G401 (cell line): ENCODE results near the gene DDB1. TPM values are rescaled to one million over a fixed set of nuclear protein-coding genes. Genes with fewer than 3 reads are reported as not detected.
A peak's percentile ranks its signal among the peaks of the same experiment; 100 is the strongest.

Experiments used
- DNase-seq: peaks from one replicate; pipeline ENCODE4 v3.0.0-alpha.2; 2015; ENCODE audit warnings: low spot score
- in situ Hi-C: cut with HindIII; loops from 2 replicates; pipeline ENCODE4 v1.10.0; 2016; ENCODE audit warnings: low sequenced_read_pairs, mixed read lengths
- total RNA-seq: library from RNA; depleted of rRNA; stranded (reverse); fragments of >200 nt; shearing (Covaris generic); gene quantifications from 2 replicates; pipeline ENCODE4 v1.2.3, GENCODE V29; 2014

The DDB1 gene
- total RNA-seq, 1 experiment from 2014 or later, result 332 TPM

DNA sequence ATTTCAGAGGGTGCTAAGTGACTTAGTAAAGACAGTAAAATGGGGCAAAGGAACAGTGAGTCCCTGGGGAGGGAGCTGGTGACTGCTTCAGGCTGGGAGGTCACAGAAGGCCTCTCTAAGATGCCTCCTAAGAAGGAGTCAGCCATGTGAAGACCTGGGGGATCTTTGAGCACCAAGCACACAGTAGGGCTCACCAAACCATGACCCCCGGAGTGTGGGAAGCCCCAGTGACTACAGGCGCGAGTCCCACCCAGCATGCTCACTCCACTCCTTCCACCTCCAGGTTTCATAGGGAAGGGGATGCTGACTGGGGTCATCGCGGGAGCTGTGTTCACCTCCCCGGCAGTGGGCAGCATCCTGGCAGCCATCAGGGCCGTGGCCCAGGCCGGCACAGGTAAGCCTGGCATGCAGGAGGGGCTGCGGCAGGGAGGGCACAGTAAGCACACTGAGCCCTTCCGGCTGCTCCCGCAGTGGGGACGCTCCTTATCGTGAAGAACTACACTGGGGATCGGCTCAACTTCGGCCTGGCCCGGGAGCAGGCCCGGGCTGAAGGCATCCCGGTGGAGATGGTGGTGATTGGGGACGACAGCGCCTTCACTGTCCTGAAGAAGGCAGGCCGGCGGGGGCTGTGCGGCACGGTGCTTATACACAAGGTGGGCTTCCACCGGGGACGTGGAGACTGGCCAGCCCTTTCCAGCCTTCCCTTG, 6.0 kb upstream of the DDB1 start:
- no peak for DNase-seq
- in situ Hi-C loops, result no loop called here

GRCh38 chr11:61337706-61338470, 5.0 kb upstream of the DDB1 start:
- in situ Hi-C loops, result no loop called here
- no peak for DNase-seq

DNA sequence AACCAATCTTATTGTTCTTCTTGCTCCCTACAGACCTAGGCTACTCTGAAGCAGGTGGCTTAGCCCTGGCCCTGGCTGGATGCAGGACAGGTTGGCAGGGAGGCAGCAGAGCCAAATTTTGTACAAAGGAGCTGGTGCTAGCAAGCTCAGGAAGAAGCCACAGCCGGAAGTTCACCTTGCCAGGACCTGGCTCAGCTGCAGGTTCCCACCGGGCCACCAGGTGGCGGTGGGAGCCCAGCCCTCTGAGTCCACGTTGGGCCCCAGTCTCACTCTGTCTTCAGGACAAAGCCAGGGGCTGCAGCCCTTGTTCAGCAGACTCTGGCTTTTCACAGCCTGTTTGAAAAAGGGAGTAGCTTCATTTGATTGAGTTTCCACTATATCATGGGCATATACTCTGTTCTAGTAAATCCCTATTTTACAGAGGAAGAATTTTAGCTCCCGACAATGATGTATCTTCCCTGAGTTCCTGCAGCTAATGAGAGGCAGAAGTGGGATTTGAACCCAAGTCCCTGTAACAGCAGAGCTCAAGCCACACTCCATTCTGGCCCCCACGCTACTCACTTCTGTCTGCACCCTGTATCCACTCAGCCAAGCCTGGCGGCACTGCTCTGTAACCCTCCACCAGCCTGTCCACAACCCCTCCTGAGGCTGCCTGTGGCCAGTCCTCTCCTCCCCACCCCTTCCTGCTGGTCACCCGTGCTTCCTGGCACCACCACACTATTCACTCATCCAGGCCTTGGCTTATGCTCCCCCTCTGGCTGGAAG, 3.4 kb upstream of the DDB1 start:
- in situ Hi-C loops, result no loop called here
- peak; percentile 96 for DNase-seq

- in situ Hi-C loops, result no loop called here
- DNase-seq, result no peak
These were observed 2.4 kb upstream of the DDB1 start for GRCh38 chr11:61335355-61335710.

- in situ Hi-C loops, result no loop called here
These were observed 1.8 kb upstream of the DDB1 start for GRCh38 chr11:61334434-61335354.

GRCh38 chr11:61333550-61334433, 887 bp upstream of the DDB1 start:
- in situ Hi-C loops, result no loop called here
- no peak for DNase-seq

More at GRCh38 chr11:61334434-61335354, 1.8 kb upstream of the DDB1 start:
- DNase-seq, result peak; percentile 3

GRCh38 chr11:61332281-61332796, 566 bp downstream of the DDB1 start:
- peak; percentile 0 for DNase-seq

GRCh38 chr11:61331651-61332050, 1.3 kb downstream of the DDB1 start:
- no peak for DNase-seq
- in situ Hi-C loops, result no loop called here

More at GRCh38 chr11:61332281-61332796, 566 bp downstream of the DDB1 start:
- in situ Hi-C loops, result no loop called here

DNA sequence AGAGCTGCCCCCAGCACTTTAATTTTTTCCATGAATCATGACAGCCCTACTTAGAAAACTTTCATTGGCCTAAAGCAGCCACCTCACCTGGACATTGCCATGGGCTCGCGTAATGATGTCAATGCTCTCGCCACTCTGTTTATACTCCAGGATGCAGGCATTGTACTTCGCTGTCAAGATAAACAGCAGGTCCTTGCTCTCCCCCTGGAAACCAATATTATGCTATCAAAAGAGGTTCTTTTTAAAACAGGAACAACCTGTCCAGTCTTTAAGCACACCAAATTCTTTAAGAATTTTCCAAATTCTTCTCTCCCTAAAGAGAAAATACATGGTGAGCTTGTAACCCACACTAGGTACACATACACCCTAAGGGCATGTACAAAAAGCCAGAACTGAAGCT, 3.0 kb downstream of the DDB1 start:
- in situ Hi-C loops, result no loop called here
- DNase-seq, result no peak

- in situ Hi-C loops, result no loop called here
- DNase-seq, result no peak
These were observed 4.6 kb downstream of the DDB1 start for GRCh38 chr11:61328351-61328750.

- no peak for DNase-seq
- in situ Hi-C loops, result no loop called here
These were observed 5.2 kb downstream of the DDB1 start for GRCh38 chr11:61327669-61328071.

DNA sequence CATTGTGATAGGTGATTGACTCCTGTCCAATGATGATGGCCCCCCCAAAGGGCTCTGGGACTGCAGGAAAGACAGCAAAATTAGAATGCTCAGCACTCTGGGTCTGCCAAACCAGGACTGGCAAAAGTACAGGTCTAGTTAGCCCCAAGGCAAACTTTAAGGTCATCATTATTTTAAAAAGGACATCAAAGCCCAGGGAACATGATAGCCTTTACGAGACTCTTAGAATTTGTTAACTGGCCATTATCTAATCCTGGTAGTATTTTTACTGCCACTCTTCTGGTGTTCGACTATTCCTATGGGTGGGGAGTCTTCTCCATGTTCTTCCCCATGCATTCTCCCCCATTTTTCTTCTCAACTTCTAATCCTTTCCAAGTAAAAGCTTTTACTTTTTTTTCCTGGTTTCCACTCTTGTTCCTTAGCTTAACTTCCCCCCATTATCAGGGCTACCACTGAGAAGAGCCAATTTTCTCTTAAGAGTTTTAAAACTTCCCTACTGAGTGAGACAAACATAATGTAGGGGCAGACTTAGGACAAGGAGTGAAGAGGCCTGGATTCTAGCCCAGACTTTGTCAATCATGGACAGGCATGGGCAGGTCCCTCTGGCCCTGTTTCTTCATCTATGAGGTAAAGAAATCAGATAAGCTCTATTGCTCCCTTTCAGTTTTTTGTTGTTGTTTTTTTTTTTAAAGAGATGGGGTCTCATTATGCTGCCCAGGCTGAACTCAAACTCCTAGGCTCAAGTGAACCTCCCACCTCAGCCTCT, 7.1 kb downstream of the DDB1 start:
- in situ Hi-C loops, result no loop called here
- no peak for DNase-seq

DNA sequence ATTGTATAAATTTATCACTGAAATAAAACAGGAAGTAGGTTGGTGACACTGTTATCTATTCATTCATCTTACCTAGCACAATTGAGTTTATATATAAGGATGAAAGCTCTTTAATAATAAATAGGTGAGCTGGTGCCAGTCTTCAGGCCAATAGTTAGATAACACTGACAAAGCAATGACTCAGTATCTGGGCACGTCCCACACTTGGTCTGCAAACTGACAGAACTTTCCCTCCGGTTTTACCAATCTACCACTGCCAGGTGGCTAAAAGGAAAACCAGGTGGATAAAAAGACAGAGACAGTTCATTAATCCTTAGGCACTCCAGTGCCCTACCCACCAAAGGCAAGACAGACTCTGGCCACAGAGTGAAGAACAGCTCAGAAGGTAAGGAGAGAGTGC, 17.6 kb downstream of the DDB1 start:
- in situ Hi-C loops, result no loop called here
- DNase-seq, result no peak

- DNase-seq, result no peak
- in situ Hi-C loops, result no loop called here
These were observed 22.2 kb downstream of the DDB1 start for GRCh38 chr11:61310749-61311148.

DNA sequence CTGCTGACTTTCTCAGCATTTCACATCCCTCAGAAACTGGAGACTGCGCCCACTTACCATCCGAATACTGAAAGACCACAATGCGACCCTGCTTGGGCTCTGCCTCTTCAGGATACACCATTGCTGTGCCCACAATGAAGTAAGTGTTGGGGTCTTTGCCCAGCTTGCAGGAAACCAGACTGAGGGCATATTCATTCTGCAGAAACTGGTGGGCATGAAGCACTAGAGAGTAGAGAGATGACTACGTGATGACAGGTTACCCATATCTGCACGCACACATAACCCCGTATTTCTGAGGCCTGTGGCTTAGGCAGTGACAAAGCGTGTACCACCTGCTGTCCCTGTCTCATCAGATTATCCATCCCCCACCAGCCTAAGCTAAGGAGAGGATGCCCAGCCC, 23.2 kb downstream of the DDB1 start:
- in situ Hi-C loops, result no loop called here
- no peak for DNase-seq

GRCh38 chr11:61309141-61309540, 23.8 kb downstream of the DDB1 start:
- no peak for DNase-seq
- in situ Hi-C loops, result no loop called here

- in situ Hi-C loops, result no loop called here
- no peak for DNase-seq
These were observed 25.6 kb downstream of the DDB1 start for GRCh38 chr11:61307354-61307753.
